CD1c-positive myeloid dendritic cell (primary cell): Measurements from ENCODE around the gene FARS2.
A peak's percentile ranks its signal among the peaks of the same experiment; 100 is the strongest.

Source experiments
- DNase-seq: peaks from one replicate; pipeline ENCODE4 v3.0.0-alpha.2; 2016; ENCODE audit errors: extremely low spot score

FARS2 gene

DNA sequence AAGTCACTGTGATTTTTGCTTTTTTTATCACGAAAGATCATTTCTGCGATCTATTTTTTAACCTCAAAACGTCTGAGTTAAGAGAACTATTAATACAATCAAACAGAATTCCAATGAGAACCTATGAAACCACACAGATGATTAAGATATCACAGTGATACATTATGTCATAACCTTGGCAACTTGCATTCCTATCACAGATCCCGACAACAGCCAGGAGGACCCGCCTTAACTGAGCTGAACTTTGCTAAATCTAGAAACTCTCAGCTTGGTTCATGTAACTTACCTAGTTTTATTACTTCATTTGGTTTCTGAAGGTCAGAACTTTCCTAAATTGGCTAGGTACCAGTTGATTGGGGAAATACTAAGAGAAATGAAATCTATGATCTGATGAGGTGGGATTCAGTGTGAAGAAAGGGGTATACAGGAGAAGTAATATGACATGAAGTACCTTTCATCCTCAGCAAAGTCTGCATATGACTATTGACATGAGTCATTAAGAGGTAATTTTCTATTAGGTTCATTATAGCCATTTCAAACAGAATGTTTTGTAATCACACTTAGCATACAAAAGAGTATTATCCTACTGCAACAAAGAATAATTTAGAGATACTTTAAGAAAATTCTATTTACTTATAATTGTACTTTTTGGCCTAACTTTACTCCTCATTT is 11.7 kb upstream of the FARS2 start:
- no peak for DNase-seq

- no peak for DNase-seq
Measured at GRCh38 chr6:5250451-5250850, 10.9 kb upstream of the FARS2 start.

DNA sequence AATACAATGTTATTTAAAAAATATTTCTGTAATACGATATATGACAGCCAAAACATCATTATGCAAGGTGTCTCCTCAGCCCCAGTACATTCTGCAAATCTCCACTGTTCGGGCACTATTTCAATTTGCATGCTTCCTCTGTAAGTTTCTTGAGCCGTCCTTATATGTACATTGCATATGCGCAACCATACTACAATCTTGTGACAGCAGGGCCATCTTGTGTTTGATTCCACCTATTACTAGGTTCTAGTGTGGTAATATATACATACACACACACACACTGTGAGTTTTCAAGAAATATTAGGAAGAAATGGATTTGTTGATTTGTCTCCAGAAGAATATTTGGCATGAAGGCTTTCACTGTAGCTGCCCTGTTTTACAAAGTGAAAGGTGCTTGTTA is 10.4 kb upstream of the FARS2 start:
- no peak for DNase-seq

DNA sequence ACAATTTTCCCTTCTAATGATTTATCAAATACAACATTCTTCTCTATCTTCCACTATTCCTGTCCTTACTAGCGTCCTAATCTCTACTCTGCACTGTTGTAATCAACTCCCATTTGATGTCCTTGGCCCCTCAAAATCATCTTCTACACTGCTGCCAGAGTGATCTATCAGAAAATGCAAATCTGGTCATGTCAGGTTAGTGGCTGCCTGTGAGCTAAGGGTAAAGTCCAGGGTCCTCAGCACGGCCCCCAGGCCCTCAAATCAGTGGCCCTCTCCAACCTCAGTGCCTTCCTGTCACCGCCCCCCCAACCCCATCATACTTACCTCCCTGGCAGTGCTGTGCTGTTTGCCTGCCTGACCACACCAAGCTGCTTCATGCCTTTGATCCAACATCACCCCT is 4.4 kb upstream of the FARS2 start:
- DNase-seq: no peak

GRCh38 chr6:5257400-5257799 is 3.9 kb upstream of the FARS2 start:
- no peak for DNase-seq

DNA sequence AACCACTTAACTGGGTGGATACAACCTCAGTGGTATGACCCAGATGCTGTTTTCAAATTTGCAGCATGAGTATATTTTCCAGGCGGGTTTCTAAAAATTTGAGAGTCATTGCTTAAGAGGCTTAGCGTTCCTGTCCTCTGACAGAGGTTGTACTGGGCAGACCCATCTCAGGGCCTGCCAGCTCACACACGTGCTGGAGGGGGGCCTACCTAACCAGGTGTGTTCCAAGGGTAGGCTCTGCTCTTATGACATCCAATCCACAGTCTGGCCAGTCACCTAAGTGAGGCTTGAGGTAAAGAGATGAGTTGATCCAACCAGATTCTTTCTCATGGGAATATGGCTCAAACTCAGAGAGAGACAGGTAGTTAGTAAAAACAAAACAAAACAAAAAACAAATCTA is 1.9 kb upstream of the FARS2 start:
- DNase-seq: no peak

DNA sequence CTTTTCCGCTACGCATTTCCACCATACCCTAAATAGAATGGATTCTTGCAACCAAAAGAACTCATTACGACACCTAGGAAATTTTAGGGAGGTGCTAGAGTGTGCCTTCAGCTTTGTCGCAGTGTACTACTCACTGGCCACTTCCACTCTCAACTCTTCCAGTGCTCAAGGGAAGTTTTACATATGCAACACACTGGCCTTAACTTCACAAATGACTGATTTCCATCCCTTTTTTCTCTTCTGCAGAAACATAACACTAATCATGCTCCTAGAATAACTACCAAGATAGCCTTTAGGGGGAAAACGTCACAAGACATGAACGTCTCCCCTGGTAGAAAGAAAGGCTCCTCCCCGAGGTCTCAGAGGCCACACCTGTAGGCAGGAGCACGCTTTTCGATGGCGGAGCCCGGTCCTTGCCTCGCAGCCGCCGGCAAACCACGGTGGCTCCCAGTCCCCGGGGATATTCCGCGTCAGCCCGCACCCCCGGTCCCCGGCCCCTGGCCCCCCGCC is 1.1 kb upstream of the FARS2 start:
- DNase-seq: peak; percentile 64

GRCh38 chr6:5261545-5262109 is 314 bp downstream of the FARS2 start:
- no peak for DNase-seq

- DNase-seq: no peak
Measured at GRCh38 chr6:5266423-5266822, 5.1 kb downstream of the FARS2 start.

DNA sequence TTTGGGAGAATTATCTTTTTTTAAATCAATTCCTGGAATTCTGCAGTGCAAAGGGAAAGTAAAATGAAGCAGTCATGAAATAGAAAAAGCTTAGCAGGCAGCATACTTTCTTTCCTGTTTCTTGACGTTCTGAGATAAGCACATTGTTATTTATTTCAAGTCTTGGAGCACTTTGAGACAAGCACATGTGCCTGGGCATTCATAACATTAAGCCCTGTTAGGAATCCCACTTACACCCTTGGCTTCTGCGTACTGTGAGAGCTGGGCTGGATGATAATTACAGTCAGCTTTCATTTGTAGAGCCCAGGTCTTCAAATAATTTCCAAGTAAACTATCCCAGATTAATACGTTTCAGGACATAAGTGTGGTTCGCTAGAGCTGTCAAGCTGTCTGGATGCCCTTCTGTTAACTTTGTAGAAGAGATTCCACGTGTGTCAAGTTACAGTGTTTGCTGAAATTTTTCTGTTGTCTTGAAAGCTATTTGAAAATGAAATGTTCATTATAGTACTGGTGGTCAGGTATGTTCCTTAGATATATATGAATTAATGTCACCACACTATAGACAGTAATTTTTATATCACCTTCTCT is 8.9 kb downstream of the FARS2 start:
- DNase-seq: no peak

- DNase-seq: no peak
Measured at GRCh38 chr6:5271926-5272325, 10.6 kb downstream of the FARS2 start.

DNA sequence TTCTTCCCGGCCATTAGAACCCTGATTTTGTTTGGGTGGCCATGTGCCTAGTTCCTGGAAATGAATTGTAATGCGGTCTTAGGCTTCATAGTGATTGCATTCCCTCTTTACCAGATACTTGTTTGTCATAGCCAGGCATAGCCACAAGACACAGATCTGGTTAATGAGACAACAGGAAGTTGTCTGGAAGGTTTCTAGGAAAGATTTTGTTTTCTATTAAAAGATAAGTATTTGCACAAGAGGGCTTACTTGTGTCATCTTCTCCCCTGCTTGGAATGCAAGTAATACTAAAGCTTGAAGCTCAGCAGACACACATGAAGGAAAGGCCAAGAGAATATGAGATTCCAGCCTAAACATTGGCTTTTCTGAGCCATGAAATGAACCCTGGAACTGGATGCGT is 12.9 kb downstream of the FARS2 start:
- DNase-seq: no peak

DNA sequence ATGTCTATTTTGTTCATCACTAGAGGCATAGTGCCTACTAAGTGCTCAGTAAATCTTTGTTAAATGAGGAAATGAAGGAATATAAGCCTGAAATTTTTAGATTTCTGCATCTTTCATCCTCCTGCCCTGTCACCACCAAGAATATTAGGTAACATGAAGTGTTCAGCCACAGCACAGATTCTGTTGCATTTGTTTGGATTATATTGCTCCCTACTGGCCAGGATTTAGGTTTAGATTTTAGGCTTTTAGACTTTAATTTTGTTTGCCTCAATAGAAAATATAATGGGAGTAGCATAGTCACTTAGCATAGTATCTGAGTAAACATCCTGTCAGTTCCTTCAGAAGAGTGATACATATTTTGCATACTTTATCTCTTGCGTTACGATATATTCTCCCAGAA is 14.2 kb downstream of the FARS2 start:
- no peak for DNase-seq

DNA sequence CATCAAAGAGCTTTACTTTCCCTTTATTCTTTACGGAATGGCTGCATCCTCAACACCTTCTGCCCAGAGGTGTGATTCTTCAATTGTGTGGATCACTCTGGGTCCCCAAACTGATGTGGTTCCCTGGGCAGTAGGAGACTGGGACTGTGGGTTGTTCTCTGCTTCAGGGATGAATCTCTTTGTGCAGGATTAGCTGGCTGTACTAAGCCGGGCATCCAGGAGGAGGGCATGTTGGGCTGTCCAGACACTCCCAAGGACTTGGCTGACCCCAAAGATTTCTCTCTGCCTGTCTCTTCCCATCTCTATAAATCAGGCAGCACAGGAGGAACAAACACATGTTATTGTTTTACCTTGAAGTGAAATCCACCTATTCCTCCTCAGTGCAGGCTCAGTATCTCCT is 15.3 kb downstream of the FARS2 start:
- DNase-seq: no peak

DNA sequence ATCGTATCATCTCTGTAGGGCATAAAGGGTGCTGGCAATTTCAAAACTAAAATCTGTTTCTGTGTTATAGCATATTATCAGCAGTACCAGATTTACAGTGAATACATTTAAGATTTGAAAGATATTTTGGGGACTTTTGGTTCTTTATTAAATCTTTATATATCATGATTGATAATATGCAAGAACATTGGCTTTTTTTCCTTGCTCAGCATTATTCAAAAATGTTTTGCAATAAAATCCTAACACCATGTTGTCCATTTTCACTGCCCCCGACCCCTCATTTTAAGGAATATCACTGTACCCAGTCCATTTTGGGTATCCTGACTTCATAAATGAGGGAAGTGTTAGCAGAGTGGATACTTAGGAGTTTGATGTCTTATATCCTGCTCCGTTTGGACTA is 16.3 kb downstream of the FARS2 start:
- DNase-seq: no peak

GRCh38 chr6:5278047-5278446 is 16.7 kb downstream of the FARS2 start:
- DNase-seq: no peak

DNA sequence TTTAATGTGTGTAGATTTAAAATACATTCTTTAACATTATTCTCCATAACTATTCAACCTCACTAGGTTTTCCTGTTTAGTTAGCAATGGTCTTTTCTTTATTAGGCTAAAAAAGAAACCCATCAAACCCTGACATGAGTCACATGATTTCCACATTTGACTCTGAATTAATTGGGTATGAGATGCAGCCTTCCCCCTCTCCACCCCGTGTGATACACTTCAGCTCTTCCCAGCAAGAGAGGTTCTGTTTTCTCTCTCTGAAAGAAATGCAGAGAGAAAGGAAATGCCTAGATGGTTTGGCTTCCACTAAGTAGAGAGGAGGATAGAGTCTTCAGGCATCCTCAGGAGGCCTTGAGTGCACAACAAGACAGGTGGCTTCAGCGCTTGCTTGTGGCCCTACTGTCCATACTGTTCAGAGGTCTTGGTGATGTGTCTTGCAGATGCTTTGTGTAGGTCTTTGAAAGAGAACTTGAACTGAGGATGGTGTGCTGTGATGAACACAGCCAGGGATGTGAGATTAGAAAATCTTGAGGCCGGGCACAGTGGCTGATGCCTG is 17.3 kb downstream of the FARS2 start:
- DNase-seq: no peak

DNA sequence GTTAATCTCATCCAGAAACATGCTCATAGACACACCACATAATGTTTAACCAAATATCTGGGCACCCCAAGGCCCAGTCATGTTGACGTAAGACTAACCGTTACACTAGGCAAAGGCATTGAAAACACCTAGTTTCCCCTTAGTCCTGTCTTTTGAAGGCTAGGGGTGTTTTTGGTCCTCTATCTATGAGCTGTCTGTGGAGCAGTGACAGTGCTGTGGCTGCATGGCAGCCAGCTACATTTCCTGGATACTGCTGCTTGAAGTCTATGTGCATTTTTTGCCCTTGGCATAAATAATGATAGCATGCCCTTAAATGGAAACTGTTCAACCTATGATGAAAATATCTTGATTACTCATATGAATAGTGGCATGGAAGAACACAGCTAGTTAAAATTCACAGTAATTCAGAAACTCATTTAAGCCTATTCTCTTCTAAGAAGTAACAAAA is 18.6 kb downstream of the FARS2 start:
- DNase-seq: no peak

GRCh38 chr6:5280920-5281319 is 19.6 kb downstream of the FARS2 start:
- DNase-seq: no peak

- no peak for DNase-seq
Measured at GRCh38 chr6:5282191-5282623, 20.9 kb downstream of the FARS2 start.

GRCh38 chr6:5285081-5285480 is 23.8 kb downstream of the FARS2 start:
- DNase-seq: no peak

DNA sequence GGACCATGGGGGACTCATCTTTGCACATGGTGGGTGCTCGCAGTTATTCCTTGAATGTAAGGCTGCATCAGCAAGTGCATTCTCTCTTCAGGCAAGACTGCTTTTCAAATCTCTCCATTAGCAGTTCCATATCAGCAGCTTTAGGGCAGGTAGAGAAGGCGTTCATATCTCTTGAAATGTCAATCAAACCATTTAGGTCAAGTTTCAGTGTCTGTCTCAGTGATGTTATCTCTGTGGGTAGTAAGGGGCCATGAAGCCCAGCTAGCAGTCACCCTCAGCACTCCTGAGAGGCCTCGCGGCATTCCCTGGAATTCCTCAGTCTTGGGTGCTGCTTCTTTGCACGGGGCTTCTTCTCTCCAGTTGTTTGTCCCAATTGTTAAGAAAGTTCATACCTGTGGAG is 24.2 kb downstream of the FARS2 start:
- no peak for DNase-seq

DNA sequence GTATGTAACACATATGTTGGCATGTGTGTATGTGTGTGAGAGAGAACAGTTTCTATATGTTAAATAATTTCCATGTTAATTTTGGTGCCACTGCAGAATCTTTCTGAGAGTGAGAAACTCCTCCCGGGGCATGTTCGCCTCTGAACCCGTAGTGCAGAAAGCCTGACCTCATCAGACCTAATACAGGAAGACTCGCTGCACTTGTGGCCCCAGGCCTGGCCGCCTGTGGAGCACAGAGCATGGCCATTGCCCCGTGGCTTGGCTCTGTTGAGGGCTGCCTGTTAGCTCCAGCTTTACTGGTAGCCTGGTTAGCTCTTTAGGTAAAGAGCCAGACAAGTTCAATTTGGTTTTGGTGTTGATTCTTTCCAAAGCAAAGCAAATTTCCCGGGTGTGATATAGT is 25.5 kb downstream of the FARS2 start:
- DNase-seq: no peak
